ENCODE data around the gene METTL13.

The METTL13 gene

GRCh38 chr1:171753182-171753581, 28.3 kb upstream of the METTL13 start:
- Histone ChIP-seq H3K79me2 (ENCODE audit: control insufficient read depth, low read length) (no peaks in the 10 kb centered on the region), H4K20me1 (ENCODE audit: control insufficient read depth, insufficient read depth, low read depth, low read length) (no peaks in the 10 kb centered on the region), H3K4me2 (ENCODE audit: low read length) (no peak overlapping the region), H3F3A (ENCODE audit: control insufficient read depth, insufficient read depth) (no peaks in the 10 kb centered on the region), H3K9me3 (ENCODE audit: control insufficient read depth, insufficient read depth, low read length) (no peaks in the 10 kb centered on the region), H3K27ac (ENCODE audit: low read depth, low read length) (no peak overlapping the region), H3K9me2 (replicated peaks; ENCODE audit: control insufficient read depth, low read length) (no peaks in the 10 kb centered on the region), H3K27me3 (ENCODE audit: control insufficient read depth, low read length) (peaks cover 7% of the 10 kb centered on the region; the same call in 1 of the 2 replicates), H3K4me3 (ENCODE audit: low read length) (no peak overlapping the region), H3K36me3 (ENCODE audit: control insufficient read depth, low read length) (no peaks in the 10 kb centered on the region), H3K4me1 (ENCODE audit: control insufficient read depth, low read length) (no peaks in the 10 kb centered on the region)
- TF ChIP-seq, protein P1, sequence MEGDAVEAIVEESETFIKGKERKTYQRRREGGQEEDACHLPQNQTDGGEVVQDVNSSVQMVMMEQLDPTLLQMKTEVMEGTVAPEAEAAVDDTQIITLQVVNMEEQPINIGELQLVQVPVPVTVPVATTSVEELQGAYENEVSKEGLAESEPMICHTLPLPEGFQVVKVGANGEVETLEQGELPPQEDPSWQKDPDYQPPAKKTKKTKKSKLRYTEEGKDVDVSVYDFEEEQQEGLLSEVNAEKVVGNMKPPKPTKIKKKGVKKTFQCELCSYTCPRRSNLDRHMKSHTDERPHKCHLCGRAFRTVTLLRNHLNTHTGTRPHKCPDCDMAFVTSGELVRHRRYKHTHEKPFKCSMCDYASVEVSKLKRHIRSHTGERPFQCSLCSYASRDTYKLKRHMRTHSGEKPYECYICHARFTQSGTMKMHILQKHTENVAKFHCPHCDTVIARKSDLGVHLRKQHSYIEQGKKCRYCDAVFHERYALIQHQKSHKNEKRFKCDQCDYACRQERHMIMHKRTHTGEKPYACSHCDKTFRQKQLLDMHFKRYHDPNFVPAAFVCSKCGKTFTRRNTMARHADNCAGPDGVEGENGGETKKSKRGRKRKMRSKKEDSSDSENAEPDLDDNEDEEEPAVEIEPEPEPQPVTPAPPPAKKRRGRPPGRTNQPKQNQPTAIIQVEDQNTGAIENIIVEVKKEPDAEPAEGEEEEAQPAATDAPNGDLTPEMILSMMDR (IDR thresholded peaks at IDR 0.05; ENCODE audit: low read depth, low read length, poor library complexity, severe bottlenecking): no peak
- TF ChIP-seq EZH2phosphoT487 (IDR thresholded peaks at IDR 0.05; ENCODE audit: borderline replicate concordance, low read length): no peak

GRCh38 chr1:171753685-171754352, 27.6 kb upstream of the METTL13 start:
- H3K79me2 ChIP-seq (ENCODE audit: control insufficient read depth, low read length): no peaks in the 10 kb centered on the region
- no peaks in the 10 kb centered on the region for H4K20me1 ChIP-seq (ENCODE audit: control insufficient read depth, insufficient read depth, low read depth, low read length)
- H3K36me3 ChIP-seq (ENCODE audit: control insufficient read depth, low read length): no peaks in the 10 kb centered on the region
- H3F3A ChIP-seq (ENCODE audit: control insufficient read depth, insufficient read depth): no peaks in the 10 kb centered on the region
- H3K9me2 ChIP-seq (replicated peaks; ENCODE audit: control insufficient read depth, low read length): no peaks in the 10 kb centered on the region
- peaks cover 10% of the 10 kb centered on the region; the same call in 1 of the 2 replicates for H3K27me3 ChIP-seq (ENCODE audit: control insufficient read depth, low read length)
- H3K9me3 ChIP-seq (ENCODE audit: control insufficient read depth, insufficient read depth, low read length): no peaks in the 10 kb centered on the region
- H3K27ac ChIP-seq (ENCODE audit: low read depth, low read length): no peak overlapping the region
- no peak overlapping the region for H3K4me2 ChIP-seq (ENCODE audit: low read length)
- no peak overlapping the region for H3K4me3 ChIP-seq (ENCODE audit: low read length)
- no peaks in the 10 kb centered on the region for H3K4me1 ChIP-seq (ENCODE audit: control insufficient read depth, low read length)
- TF ChIP-seq EZH2phosphoT487 (IDR thresholded peaks at IDR 0.05; ENCODE audit: borderline replicate concordance, low read length): no peak
- TF ChIP-seq, protein P1 (IDR thresholded peaks at IDR 0.05; ENCODE audit: low read depth, low read length, poor library complexity, severe bottlenecking): no peak

GRCh38 chr1:171754353-171754705, 27.1 kb upstream of the METTL13 start:
- H3F3A ChIP-seq (ENCODE audit: control insufficient read depth, insufficient read depth): no peaks in the 10 kb centered on the region
- TF ChIP-seq EZH2phosphoT487 (IDR thresholded peaks at IDR 0.05; ENCODE audit: borderline replicate concordance, low read length): no peak
- H3K79me2 ChIP-seq (ENCODE audit: control insufficient read depth, low read length): no peaks in the 10 kb centered on the region
- H3K9me2 ChIP-seq (replicated peaks; ENCODE audit: control insufficient read depth, low read length): no peaks in the 10 kb centered on the region
- peaks cover 10% of the 10 kb centered on the region; the same call in 1 of the 2 replicates for H3K27me3 ChIP-seq (ENCODE audit: control insufficient read depth, low read length)
- no peak overlapping the region for H3K4me2 ChIP-seq (ENCODE audit: low read length)
- H3K9me3 ChIP-seq (ENCODE audit: control insufficient read depth, insufficient read depth, low read length): no peaks in the 10 kb centered on the region
- H3K4me1 ChIP-seq (ENCODE audit: control insufficient read depth, low read length): no peaks in the 10 kb centered on the region
- H3K36me3 ChIP-seq (ENCODE audit: control insufficient read depth, low read length): no peaks in the 10 kb centered on the region
- no peaks in the 10 kb centered on the region for H4K20me1 ChIP-seq (ENCODE audit: control insufficient read depth, insufficient read depth, low read depth, low read length)
- no peak overlapping the region for H3K4me3 ChIP-seq (ENCODE audit: low read length)
- no peak overlapping the region for H3K27ac ChIP-seq (ENCODE audit: low read depth, low read length)

- H3K4me1 ChIP-seq (ENCODE audit: control insufficient read depth, low read length): no peaks in the 10 kb centered on the region
- H3K27me3 ChIP-seq (ENCODE audit: control insufficient read depth, low read length): peaks cover 10% of the 10 kb centered on the region; the same call in 1 of the 2 replicates
- no peak overlapping the region for H3K4me2 ChIP-seq (ENCODE audit: low read length)
- no peaks in the 10 kb centered on the region for H4K20me1 ChIP-seq (ENCODE audit: control insufficient read depth, insufficient read depth, low read depth, low read length)
- H3K36me3 ChIP-seq (ENCODE audit: control insufficient read depth, low read length): no peaks in the 10 kb centered on the region
- H3K79me2 ChIP-seq (ENCODE audit: control insufficient read depth, low read length): no peaks in the 10 kb centered on the region
- no peak for TF ChIP-seq EZH2phosphoT487 (IDR thresholded peaks at IDR 0.05; ENCODE audit: borderline replicate concordance, low read length)
- TF ChIP-seq, protein P1 (IDR thresholded peaks at IDR 0.05; ENCODE audit: low read depth, low read length, poor library complexity, severe bottlenecking): no peak
- no peak overlapping the region for H3K4me3 ChIP-seq (ENCODE audit: low read length)
- no peaks in the 10 kb centered on the region for H3K9me2 ChIP-seq (replicated peaks; ENCODE audit: control insufficient read depth, low read length)
- H3K9me3 ChIP-seq (ENCODE audit: control insufficient read depth, insufficient read depth, low read length): no peaks in the 10 kb centered on the region
- no peaks in the 10 kb centered on the region for H3F3A ChIP-seq (ENCODE audit: control insufficient read depth, insufficient read depth)
- no peak overlapping the region for H3K27ac ChIP-seq (ENCODE audit: low read depth, low read length)
These were observed 26.5 kb upstream of the METTL13 start for GRCh38 chr1:171754971-171755370.
